Kidney epithelial cell (primary cell): ENCODE results near the gene PROK2. TPM values are rescaled to one million over a fixed set of nuclear protein-coding genes. Genes with fewer than 3 reads are reported as not detected.

ENCODE experiments used
- DNase-seq: peaks from one replicate; pipeline ENCODE4 v3.0.0-alpha.2; 2010; ENCODE audit warnings: low read depth
- H3K27me3 ChIP-seq: 2 replicates; pipeline ENCODE4 v1.6.0; 2011; ENCODE audit warnings: low read length; ENCODE audit not compliant: control insufficient read depth, insufficient read depth
- H3K36me3 ChIP-seq: 2 replicates; pipeline ENCODE4 v1.5.1; 2011; ENCODE audit warnings: low read length; ENCODE audit not compliant: control insufficient read depth, insufficient read depth
- H3K4me3 ChIP-seq: 2 replicates; pipeline ENCODE4 v1.5.1; 2011; ENCODE audit warnings: low read depth, mild to moderate bottlenecking, control low read depth, low read length
- CTCF ChIP-seq: IDR thresholded peaks from 2 replicates; pipeline ENCODE4 v1.5.1; 2011; ENCODE audit warnings: mild to moderate bottlenecking, moderate library complexity, low read length, control low read depth, inconsistent platforms; ENCODE audit not compliant: insufficient read depth, poor library complexity, severe bottlenecking
- total RNA-seq: library from RNA; depleted of rRNA; stranded (reverse); fragments of >200 nt; gene quantifications from 2 replicates; pipeline ENCODE4 v1.2.3, GENCODE V29; 2015

The PROK2 gene, protein sequence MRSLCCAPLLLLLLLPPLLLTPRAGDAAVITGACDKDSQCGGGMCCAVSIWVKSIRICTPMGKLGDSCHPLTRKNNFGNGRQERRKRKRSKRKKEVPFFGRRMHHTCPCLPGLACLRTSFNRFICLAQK
- total RNA-seq, result not detected in 2 replicates

DNA sequence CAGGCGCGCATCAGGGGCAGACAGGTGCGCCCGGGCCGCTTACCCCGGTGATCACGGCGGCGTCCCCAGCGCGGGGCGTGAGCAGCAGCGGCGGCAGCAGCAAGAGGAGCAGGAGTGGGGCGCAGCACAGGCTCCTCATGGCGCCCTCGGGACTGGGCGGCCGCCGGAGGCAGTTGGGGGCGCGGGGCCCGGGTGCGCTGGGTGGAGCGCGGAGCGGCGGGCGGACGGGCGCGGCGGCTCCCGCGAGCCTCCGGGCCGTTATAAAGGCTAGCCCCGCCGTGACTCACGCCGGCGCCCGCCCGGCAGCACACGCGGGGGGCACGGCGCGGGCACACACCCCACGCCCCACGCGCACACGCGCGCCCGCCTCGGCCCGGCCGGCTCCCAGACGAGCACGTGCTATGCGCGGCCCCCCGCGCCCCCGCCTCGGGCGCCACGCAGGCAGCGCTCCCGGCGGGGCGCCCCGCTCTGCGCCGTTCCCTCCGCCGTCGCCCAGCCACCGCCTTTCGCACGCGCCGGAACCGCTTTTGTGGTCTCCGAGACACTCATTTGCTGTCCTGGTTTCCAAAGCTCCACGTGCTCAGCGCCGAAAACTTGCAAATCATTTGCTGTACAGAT lies at the start of gene PROK2:
Gene PROK2, minus strand, starts transcription at position 235 of the 618 bp plus-strand sequence. Its CDS starts 96 bp downstream, at position 139.
- TF ChIP-seq CTCF, result no peak
- no peak for DNase-seq
- H3K4me3 ChIP-seq, result peak within 1 kb of the TSS; percentile 29
- no peaks in the 10 kb centered on the region for H3K36me3 ChIP-seq
- H3K27me3 ChIP-seq, result peaks cover 33% of the 10 kb centered on the region

DNA sequence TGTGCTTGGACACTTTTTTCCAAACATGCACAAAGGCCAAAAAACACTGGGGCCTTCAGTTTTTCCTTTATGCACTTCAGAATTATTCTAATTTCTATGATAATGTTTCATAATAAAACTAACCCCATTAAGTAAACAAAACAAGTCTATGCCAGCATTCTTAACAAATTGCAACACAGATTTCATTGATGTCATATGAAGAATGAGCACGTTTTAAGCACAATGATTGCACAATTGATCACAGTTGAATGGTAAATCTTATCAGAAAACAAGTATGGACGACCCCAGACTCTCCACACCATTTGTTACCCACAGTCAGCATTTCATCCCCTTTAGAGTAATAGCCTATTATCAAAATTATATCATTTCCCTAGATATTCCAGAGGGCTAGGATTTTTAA lies 46.7 kb upstream of the PROK2 start:
- DNase-seq, result no peak
- Histone ChIP-seq H3K27me3 (no peaks in the 10 kb centered on the region), H3K36me3 (no peaks in the 10 kb centered on the region), H3K4me3 (no peak overlapping the region)
- TF ChIP-seq CTCF, result no peak

GRCh38 chr3:71825551-71826283 lies 40.8 kb upstream of the PROK2 start:
- DNase-seq, result no peak
- no peaks in the 10 kb centered on the region for H3K36me3 ChIP-seq
- no peak overlapping the region for H3K4me3 ChIP-seq
- no peaks in the 10 kb centered on the region for H3K27me3 ChIP-seq
- no peak for TF ChIP-seq CTCF

DNA sequence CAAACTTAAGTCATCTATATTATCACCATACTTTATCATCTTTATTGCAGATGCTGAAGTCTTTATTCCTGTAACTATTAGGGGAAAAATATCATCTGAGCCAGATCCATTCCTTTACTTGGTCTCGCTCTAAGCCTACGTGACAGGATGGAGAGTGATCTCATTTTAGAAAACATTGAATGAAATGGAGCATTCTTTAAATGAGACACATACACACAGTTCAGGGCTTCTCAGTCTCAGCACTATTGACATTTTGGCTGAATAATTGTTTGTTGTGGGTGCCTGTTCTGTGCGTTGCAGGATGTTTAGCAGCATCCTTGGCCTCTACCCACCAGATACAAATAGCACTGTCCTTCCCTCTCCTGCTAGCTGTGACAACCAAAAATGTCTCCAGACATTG lies 36.2 kb upstream of the PROK2 start:
- no peak for TF ChIP-seq CTCF

DNA sequence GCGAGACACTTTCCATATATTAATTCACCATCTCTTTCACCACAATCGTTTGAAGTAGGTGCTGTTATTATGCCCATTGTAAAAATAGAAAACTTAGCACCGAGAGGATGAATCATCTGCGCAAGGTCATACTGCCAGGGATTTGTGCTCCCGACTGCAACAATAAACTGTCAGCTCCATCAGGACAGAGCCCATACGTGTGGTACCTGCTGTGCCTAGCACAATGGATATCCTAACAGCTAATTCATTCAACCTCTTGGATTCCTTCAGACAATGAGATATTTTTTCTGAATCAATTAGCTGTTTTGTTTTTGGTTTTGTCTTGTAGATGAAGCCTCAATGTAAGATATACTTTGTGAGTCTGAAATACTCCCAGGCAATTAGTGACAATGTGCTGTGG lies 32.3 kb upstream of the PROK2 start:
- H3K4me3 ChIP-seq, result no peak overlapping the region
- no peaks in the 10 kb centered on the region for H3K27me3 ChIP-seq
- TF ChIP-seq CTCF, result no peak
- DNase-seq, result no peak
- no peaks in the 10 kb centered on the region for H3K36me3 ChIP-seq

More for the DNA sequence above, 36.2 kb upstream of the PROK2 start:
- H3K36me3 ChIP-seq, result no peaks in the 10 kb centered on the region
- DNase-seq, result no peak
- no peak overlapping the region for H3K4me3 ChIP-seq
- no peaks in the 10 kb centered on the region for H3K27me3 ChIP-seq
